Endothelial cell of umbilical vein (primary cell): ENCODE data around the gene KCNC1. TPM values are rescaled to one million over a fixed set of nuclear protein-coding genes. Genes with fewer than 3 reads are reported as not detected.

Source experiments
- BruUV-seq: library from RNA; stranded (reverse); fragments of 400-500 nt; replicated peaks from 2 replicates; lab custom pipeline; 2021; lab: Mats Ljungman, UMichigan
- CTCF ChIA-PET: fragments of 300-600, 350-600 bp; sonication (Branson Sonifier 250); formaldehyde crosslinking; loops from one replicate; lab custom pipeline; 2021; ENCODE audit warnings: antibody characterized with exemption, inconsistent platforms; lab: Charles Lee
- POLR2A ChIA-PET: fragments of 300-600, 350-600 bp; sonication (Branson Sonifier 250); formaldehyde crosslinking; loops from one replicate; lab custom pipeline; 2021; ENCODE audit warnings: antibody characterized with exemption, inconsistent platforms; lab: Charles Lee
- DNase-seq: peaks from one replicate; pipeline ENCODE4 v3.0.0-alpha.2; 2011; ENCODE audit warnings: low read depth, low spot score
- FAIRE-seq: peaks from 2 replicates; lab custom pipeline; 2011; peaks lifted over from hg19 to GRCh38; lab: Jason Lieb, UNC
- H2AFZ ChIP-seq: 2 replicates; pipeline ENCODE4 v1.6.0; 2012; ENCODE audit warnings: low read depth, low read length, control low read depth, inconsistent platforms
- H3K27ac ChIP-seq: 2 replicates; pipeline ENCODE4 v1.5.1; 2011; ENCODE audit warnings: low read depth, mild to moderate bottlenecking, control low read depth, low read length, moderate library complexity; ENCODE audit not compliant: insufficient read depth
- H3K27me3 ChIP-seq, 2 experiments: 2 replicates each; pipeline versions ENCODE4 v1.6.0 to v1.6.1; 2011; ENCODE audit warnings: low read length in 2 of 2, mixed read lengths in 1 of 2; ENCODE audit not compliant: control insufficient read depth in 2 of 2, insufficient read depth in 2 of 2
- H3K36me3 ChIP-seq, 2 experiments: 2 replicates in 1 of 2; 3 replicates in 1 of 2; pipeline ENCODE4 v1.5.1; 2011; ENCODE audit warnings: low read length in 2 of 2, mild to moderate bottlenecking in 1 of 2, moderate library complexity in 1 of 2; ENCODE audit not compliant: control insufficient read depth in 2 of 2, insufficient read depth in 2 of 2; ENCODE audit errors: extremely low read depth in 1 of 2
- H3K4me1 ChIP-seq: 3 replicates; pipeline ENCODE4 v1.5.1; 2011; ENCODE audit warnings: mild to moderate bottlenecking, low read length; ENCODE audit not compliant: control insufficient read depth, insufficient read depth; ENCODE audit errors: extremely low read depth
- H3K4me2 ChIP-seq: 2 replicates; pipeline ENCODE4 v1.6.1; 2011; ENCODE audit warnings: low read length, control low read depth, mixed read lengths; ENCODE audit not compliant: insufficient read depth
- H3K4me3 ChIP-seq, 3 experiments: fragments of 200-600 bp in 1 of 3; sonication (generic), shearing (Covaris generic) in 1 of 3; replicated peaks in 1 of 3; 2 replicates each; pipeline ENCODE4 v1.5.1; 2011 to 2016; ENCODE audit warnings: control low read depth in 3 of 3, low read length in 3 of 3, mild to moderate bottlenecking in 2 of 3, inconsistent platforms in 1 of 3, low read depth in 1 of 3, moderate library complexity in 1 of 3; ENCODE audit not compliant: insufficient read depth in 1 of 3
- H3K79me2 ChIP-seq: 2 replicates; pipeline ENCODE4 v1.6.0; 2012; ENCODE audit warnings: low read length, inconsistent platforms; ENCODE audit not compliant: control insufficient read depth, insufficient read depth
- H3K9ac ChIP-seq: replicated peaks from 2 replicates; pipeline ENCODE3; 2011; ENCODE audit warnings: low read length, control low read depth; ENCODE audit not compliant: insufficient read depth; ENCODE audit errors: extremely low read depth
- H3K9me1 ChIP-seq: replicated peaks from 3 replicates; pipeline ENCODE4 v1.6.0; 2011; ENCODE audit warnings: mild to moderate bottlenecking, low read length; ENCODE audit not compliant: control insufficient read depth, insufficient read depth; ENCODE audit errors: extremely low read depth
- H3K9me3 ChIP-seq: replicated peaks from 2 replicates; pipeline ENCODE4 v1.5.1; 2012; ENCODE audit warnings: low read length, inconsistent platforms; ENCODE audit not compliant: control insufficient read depth, insufficient read depth
- H4K20me1 ChIP-seq: replicated peaks from 2 replicates; pipeline ENCODE3; 2011; ENCODE audit warnings: mild to moderate bottlenecking, low read length; ENCODE audit not compliant: control insufficient read depth, insufficient read depth; ENCODE audit errors: extremely low read depth
- EZH2 ChIP-seq: IDR thresholded peaks from 2 replicates; pipeline ENCODE4 v1.6.1; 2012; ENCODE audit warnings: borderline replicate concordance, low read depth, mild to moderate bottlenecking, moderate library complexity, low read length, inconsistent platforms; ENCODE audit not compliant: severe bottlenecking
- FOS ChIP-seq: IDR thresholded peaks from 2 replicates; pipeline ENCODE4 v1.6.1; 2011; ENCODE audit warnings: mild to moderate bottlenecking, low read length, moderate library complexity, borderline replicate concordance; ENCODE audit not compliant: insufficient read depth
- GATA2 ChIP-seq: IDR thresholded peaks from 2 replicates; pipeline ENCODE4 v1.7.0; 2011; ENCODE audit warnings: low read depth, mild to moderate bottlenecking, moderate library complexity, mixed read lengths, low read length; ENCODE audit not compliant: insufficient read length, insufficient read depth
- JUN ChIP-seq: IDR thresholded peaks from 2 replicates; pipeline ENCODE4 v1.6.1; 2011; ENCODE audit warnings: borderline replicate concordance, low read depth; ENCODE audit not compliant: insufficient read length, insufficient read depth
- MAX ChIP-seq: IDR thresholded peaks from 2 replicates; pipeline ENCODE4 v1.6.1; 2011; ENCODE audit not compliant: insufficient read depth, insufficient read length
- MYC ChIP-seq: IDR thresholded peaks from one replicate; pipeline ENCODE4 v1.6.1; 2011; ENCODE audit warnings: mild to moderate bottlenecking, low read depth, low read length
- POLR2A ChIP-seq: IDR thresholded peaks from 2 replicates; pipeline ENCODE4 v1.6.1; 2012; ENCODE audit warnings: low read depth, mild to moderate bottlenecking, control low read depth, low read length
- POLR2AphosphoS5 ChIP-seq: IDR thresholded peaks from 2 replicates; pipeline ENCODE4 v1.6.1; 2012; ENCODE audit warnings: low read depth, mild to moderate bottlenecking, control low read depth, low read length, moderate library complexity; ENCODE audit not compliant: insufficient read depth
- dilution Hi-C: fragments of 300-500 bp; cut with MboI; formaldehyde crosslinking; loops from one replicate; pipeline ENCODE4 v1.15.0; 2019; ENCODE audit warnings: low sequenced_read_pairs; ENCODE audit not compliant: extremely low pct_ligation_motif_present
- intact Hi-C: fragments of 100-400 bp; cut with micrococcal nuclease; formaldehyde crosslinking; loops from one replicate; pipeline ENCODE4 v1.10.0; 2022
- polyA plus RNA-seq, 4 experiments: library from polyadenylated mRNA; depleted of rRNA in 3 of 4; stranded (reverse) in 3 of 4; unstranded in 1 of 4; fragments of >200 nt; gene quantifications; 2 replicates each; pipeline versions ENCODE4 v1.2.1 to v1.2.3, GENCODE V29; 2011 to 2012; ENCODE audit warnings: missing spikeins in 1 of 4
- total RNA-seq: library from RNA; stranded (reverse); gene quantifications from 2 replicates; pipeline ENCODE4 v1.2.3, GENCODE V29; 2021
- TF ChIP-seq, protein P1 (sequence below), 2 donors: IDR thresholded peaks; 1 replicate in 1 of 2; 2 replicates in 1 of 2; pipeline ENCODE4 v1.5.1; 2011; ENCODE audit warnings: low read length in 2 of 2, mild to moderate bottlenecking in 2 of 2, moderate library complexity in 2 of 2, control low read depth in 1 of 2, inconsistent platforms in 1 of 2, low read depth in 1 of 2; ENCODE audit not compliant: insufficient read depth in 1 of 2; ENCODE audit errors: extremely low read depth in 1 of 2

The KCNC1 gene
- total and polyA plus RNA-seq, 2 donors (not counting 3 experiments of a cell fraction or from before 2014, with no cell fraction given) = not detected

GRCh38 chr11:17750801-17751165 is 16.2 kb downstream of the KCNC1 start:
- TF ChIP-seq MYC = no peak
- TF ChIP-seq POLR2AphosphoS5 = no peak
- no peak for TF ChIP-seq EZH2
- TF ChIP-seq MAX = no peak
- TF ChIP-seq POLR2A = no peak
- TF ChIP-seq FOS = no peak
- no peak for TF ChIP-seq JUN
- TF ChIP-seq, protein P1, sequence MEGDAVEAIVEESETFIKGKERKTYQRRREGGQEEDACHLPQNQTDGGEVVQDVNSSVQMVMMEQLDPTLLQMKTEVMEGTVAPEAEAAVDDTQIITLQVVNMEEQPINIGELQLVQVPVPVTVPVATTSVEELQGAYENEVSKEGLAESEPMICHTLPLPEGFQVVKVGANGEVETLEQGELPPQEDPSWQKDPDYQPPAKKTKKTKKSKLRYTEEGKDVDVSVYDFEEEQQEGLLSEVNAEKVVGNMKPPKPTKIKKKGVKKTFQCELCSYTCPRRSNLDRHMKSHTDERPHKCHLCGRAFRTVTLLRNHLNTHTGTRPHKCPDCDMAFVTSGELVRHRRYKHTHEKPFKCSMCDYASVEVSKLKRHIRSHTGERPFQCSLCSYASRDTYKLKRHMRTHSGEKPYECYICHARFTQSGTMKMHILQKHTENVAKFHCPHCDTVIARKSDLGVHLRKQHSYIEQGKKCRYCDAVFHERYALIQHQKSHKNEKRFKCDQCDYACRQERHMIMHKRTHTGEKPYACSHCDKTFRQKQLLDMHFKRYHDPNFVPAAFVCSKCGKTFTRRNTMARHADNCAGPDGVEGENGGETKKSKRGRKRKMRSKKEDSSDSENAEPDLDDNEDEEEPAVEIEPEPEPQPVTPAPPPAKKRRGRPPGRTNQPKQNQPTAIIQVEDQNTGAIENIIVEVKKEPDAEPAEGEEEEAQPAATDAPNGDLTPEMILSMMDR (IDR thresholded peaks at IDR 0.05; ENCODE audit: extremely low read depth in 1 of 2, insufficient read depth in 1 of 2, low read depth in 1 of 2, low read length in 2 of 2) = no peak
- TF ChIP-seq GATA2 = no peak
- no peak overlapping the region for H3K4me2 ChIP-seq
- H3K36me3 ChIP-seq = no peaks in the 10 kb centered on the region
- no peaks in the 10 kb centered on the region for H4K20me1 ChIP-seq
- H3K9me3 ChIP-seq = no peaks in the 10 kb centered on the region
- dilution Hi-C loops = no loop called here
- intact Hi-C loops = no loop called here
- ChIA-PET CTCF (interaction anchor here (2.8 kb wide), 1 partner anchor 20 kb away, joined by 9 read pairs; no protein-coding TSS in a partner anchor), POLR2A (no interaction called here)
- no peak overlapping the region for H2AFZ ChIP-seq
- H3K9me1 ChIP-seq = no peaks in the 10 kb centered on the region
- no peak overlapping the region for H3K27ac ChIP-seq
- BruUV-seq = no TSS peak
- FAIRE-seq (no peak), DNase-seq (no peak)
- no peaks in the 10 kb centered on the region for H3K79me2 ChIP-seq
- H3K27me3 ChIP-seq = no peaks in the 10 kb centered on the region
- no peak overlapping the region for H3K9ac ChIP-seq
- no peaks in the 10 kb centered on the region for H3K4me1 ChIP-seq
- H3K4me3 ChIP-seq = no peak overlapping the region
